Stimulated activated CD4-positive, alpha-beta T cell treated with anti-CD3 and anti-CD28 coated beads, Interleukin-2, amount 100 ng/mL, for 4 hours (primary cell): Measurements from ENCODE around the gene TMEM184B.

ENCODE experiments used
- DNase-seq: peaks from one replicate; pipeline ENCODE4 v3.0.0-alpha.2; 2020; ENCODE audit warnings: low read depth

Gene TMEM184B

DNA sequence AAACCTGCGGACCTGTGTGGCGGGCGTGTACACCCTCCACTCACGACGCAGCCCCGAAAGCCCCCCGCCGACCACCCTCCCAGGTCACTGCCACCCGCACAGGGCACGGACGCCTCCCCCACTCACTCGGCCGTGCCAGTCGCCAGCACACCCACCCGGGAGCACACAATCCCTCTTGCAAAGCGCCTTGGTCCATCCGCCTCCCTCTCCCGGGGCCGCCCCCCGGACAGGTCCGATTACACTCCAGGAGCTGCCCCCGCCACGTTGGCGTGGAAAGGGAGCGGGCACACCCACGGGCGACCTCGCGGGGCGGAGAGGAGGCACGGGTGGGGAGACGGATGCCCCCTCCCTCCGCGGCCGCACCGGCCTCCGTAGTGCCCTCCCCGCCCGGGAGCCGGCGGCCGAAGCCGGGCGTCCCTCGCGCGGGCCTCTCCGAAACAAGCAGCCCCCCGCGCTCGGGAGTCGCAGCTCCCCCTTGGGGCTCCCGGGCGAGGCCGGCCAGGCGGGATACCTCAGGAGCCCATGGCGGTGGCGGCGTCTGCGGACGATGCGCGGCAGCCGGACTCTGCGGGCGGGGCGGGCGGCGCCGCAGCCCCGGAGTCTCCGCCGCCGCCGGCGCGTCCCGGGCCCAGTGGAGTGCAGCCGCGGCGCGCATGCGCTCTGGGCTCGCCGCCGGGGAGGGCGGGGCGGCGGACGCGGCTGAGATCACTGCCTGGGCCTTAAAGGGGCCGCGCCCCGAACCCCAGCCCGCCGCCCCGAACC, at the start of gene TMEM184B:
Gene TMEM184B, minus strand, starts transcription at position 638 of the 762 bp plus-strand sequence. CDS start 25,049 bp downstream, outside the sequence.
- peak; percentile 74 for DNase-seq

DNA sequence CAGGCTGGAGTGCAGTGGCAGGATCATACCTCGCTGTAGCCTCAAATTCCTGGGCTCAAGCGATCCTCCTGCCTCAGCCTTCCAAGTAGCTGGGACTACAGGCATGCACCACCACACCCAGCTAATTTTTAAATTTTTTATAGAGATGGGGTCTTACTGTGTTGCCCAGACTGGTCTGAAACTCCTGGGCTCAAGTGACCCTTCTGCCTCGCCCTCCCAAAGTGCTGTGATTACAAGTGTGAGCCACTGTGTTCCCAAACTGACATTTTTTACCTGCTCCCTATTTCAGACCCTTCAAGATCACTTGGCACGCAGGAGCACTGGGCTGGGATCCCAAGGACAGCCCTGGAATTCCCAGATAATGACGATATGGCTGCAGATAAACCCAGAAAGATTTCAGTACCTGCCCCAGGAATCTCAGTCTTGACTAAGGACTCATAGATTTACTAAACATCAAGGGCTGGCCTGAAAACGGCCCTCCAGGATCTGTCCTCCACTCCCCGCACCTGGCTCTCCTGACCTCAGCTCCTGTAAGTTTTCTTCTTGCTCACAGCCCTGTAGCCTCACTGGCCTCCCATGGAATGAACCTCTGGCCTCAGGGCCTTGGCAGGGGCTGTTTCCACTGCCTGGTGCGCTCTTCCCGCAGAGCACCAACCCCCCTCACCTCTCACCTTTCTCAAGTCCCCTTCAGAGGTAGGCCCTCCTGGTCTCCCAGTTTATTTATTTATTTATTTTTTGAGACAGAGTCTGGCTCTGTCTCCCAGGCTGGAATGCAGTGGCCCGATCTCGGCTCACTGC, 48.0 kb upstream of the TMEM184B start:
- DNase-seq: no peak

- DNase-seq: no peak
Observed at GRCh38 chr22:38318792-38319773, 46.3 kb upstream of the TMEM184B start.

DNA sequence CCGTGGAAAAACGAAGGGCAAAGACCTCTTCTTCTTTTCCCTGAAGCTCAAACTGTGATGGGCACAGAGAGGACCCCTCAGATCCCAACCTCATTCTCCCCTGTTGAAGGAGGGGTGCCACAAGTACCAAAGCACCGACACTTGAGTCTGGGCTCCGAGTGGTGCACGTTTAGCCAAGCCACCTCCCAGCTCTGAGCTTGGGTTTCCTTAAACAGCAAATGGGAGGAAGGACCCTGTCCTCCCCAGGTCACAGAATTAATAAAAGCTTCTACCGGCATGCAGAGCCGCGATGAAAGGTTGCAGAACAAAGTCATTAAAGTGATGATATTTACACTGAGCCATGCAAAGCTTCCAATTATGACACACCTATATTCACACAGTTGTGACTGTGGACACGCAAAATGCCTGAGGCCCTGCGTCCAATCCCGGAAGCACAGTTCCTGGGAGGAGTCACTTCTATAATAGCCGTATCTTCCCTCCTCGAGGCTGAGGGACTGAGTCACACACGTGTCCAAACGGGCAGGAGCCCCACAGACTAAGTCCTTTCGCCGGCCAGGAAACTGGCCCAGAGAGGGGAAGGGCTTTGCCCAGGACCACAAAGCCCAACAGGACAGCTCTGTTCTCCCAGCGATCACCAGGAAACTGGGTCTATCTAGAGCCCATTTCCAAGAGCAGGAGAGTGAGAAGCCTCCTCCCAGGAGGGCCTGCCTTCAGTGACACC, 45.3 kb upstream of the TMEM184B start:
- no peak for DNase-seq

DNA sequence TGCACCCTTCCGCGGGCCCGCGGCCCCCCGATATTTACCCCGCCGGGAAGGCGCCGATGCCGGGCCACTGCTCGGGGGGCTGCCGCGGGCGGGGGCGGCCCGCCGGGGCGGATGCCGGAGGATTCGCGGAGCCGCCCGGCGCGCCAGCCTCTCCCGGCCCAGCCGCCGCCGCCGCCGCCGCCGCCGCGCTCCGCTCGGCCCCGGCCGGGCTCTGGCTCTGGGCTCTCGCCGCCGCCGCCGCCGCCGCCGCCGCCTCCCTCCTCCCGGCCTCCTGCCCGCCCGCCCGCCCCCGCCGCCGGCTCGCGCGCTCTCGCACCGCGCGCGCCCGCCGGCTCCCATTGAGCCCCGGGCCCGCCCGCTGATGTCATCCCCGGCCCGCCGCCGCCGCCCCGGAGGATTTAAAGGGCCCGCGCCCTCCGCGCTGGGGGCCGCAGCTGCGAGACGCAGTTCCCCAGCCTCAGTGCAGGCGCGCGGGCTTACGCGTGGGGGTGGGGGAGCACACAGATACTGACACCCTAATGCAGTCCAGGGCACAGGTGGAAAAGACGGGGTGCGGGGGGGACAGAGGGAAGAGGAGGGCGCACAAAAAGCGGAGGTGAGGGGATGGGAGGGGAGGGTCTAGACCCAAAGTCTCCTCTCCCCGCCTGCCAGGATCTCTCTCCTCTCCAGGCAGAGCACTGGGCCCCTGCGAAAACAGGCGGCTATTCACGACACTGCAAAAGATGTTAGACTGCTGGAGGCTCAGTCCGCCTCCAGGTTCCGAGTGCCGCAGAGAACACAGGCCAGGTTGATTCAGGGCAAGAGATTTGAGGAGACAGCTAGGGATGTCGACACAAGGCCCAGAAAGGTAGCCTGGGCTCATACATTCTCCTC, 44.5 kb upstream of the TMEM184B start, which contains the start of gene CSNK1E:
Gene CSNK1E, minus strand, starts transcription at position 312 of the 873 bp plus-strand sequence. CDS start 3,276 bp downstream, outside the sequence.
- DNase-seq: peak; percentile 67

DNA sequence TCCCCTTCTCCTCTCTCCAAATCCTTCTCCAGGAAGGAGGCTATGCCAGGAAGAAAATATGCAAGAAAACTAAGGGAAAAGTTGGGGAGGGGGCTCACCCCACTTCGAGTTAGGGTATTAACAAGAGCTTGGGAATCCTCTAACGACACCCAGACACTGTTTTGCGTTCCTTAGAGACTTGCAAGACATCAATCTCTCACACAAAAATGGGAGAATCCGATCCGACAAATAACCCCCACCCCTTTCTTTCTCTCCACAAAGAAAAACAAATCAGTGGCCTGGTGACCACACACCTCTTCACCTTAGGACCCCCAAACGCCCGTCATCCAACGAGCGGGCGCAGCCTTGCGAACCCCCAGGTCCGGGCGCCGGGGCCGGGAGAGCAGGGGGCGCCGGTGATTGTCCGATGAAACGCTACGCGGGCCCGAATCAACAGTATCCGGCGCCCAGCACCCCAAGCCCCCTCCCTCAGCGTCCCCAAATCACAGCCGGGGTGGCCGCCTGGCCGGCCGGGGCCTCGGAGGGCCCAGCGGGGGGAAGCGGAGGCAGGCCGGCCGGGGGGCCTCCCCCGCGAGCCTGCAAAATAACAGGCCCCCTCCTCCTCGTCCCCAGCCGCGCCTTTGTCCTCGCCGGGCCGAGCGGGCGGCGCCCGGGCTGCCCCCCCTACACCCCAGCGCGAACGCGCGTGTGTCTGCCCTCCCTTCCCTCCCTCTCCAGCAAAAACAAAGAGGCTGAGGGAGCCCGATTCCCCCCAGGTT, 43.7 kb upstream of the TMEM184B start:
- peak; percentile 43 for DNase-seq

DNA sequence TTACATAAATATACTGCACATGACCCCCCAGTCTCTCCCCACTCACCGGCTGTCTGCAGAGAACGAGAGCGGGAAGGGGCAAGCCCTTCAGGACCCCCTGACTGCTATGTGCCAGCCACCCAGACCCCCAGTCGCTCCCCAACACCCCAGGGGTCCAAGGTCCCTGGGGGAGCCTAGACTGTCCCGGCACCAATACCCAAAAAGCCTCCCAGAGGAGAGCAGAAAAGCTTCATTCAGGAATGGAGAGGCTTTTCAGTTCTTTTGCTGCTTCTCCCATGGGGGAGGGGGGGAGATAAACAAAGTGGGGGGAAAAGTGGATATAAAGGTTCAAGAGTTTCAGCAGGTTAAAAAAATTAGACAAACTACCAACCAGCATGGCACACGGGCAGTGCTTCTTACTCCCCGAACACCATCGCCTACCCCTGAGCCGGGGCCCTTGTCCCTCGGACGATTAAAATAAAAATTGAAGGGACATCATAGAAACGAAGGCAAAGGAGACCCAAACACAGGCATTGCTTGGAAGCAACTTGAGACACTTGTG, 43.1 kb upstream of the TMEM184B start:
- no peak for DNase-seq

DNA sequence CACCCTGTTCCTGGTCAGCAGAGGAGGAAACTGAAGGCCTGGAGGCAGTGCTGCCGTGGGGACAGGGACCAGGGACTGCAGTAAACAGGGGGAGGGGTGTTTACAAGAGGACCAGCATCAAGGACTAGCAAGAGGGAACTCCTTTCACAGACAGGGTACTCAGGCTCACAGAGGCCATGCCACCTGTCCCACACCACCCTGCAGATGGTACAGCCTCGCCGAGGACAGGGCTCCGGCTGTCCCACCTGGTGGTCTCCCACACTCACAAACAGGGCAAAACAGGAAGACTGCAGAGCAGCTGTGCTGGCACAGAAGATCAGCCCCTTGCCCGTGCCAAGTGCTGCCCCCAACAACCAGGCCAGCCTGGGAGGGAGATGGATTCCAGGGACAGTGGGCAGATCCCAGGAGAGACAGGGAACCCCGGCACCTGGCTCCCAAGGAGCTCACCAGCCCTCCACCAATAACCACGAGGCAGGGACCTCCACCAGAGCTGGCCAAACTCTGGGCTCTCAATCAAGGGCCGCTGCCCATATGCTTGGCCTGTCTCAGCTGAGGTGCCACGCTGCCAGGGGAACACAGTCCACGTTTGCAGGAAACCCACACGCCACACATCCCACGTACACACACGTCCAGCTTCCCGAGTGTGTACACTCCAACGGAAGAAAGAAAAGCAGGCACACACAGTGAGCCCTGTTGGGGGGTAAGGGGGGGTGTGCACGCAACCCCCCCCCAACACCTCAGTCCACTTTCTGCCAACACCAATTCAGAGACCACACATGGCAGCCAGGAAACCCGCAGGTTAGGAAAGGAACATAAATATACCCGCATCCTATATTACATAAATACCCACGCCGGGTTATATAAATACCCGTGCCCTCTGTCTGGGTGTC, 42.4 kb upstream of the TMEM184B start:
- DNase-seq: no peak

DNA sequence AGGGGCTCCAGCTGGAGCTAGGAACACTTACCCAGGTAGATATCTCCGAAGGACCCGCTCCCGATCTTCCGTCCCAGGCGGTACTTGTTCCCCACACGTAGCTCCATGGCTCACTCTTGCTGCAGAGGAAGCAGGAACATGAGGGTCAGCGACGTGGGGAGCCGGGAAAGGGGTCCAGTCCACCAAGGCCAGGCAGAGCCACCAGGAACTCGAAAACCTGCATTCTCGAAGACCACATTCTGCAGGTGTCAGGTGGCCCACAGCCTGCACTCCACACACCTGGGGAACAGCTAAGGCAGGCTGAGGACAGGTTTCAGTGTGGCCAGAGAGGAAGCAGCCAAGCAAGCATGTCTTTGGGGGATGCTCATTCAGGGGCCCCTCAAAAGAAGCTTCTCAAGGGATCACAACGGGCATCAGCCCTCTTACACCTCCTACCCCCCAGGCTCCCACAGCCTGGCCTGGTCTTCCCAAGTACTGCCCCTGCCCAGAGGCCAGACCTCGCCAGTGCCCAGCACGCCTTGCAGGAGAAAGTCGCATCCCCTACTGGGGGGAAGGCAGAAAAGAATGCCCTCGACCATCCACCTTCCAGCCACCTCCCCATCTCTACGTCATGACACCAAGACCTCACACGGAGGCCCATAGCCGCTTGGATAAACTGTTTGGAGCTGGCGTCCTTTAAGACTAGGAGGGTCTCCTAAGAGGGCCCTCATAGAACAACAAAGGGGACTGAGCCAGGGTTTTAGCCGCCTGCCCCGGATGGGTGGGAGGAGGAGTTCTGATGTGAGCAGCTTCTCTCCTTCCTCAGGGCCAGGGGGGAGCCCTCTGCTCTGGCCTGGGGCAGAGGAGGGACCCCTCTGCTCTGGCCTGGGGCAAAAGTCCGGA, 41.5 kb upstream of the TMEM184B start:
- no peak for DNase-seq

- DNase-seq: no peak
Observed at GRCh38 chr22:38313384-38313955, 40.7 kb upstream of the TMEM184B start.

DNA sequence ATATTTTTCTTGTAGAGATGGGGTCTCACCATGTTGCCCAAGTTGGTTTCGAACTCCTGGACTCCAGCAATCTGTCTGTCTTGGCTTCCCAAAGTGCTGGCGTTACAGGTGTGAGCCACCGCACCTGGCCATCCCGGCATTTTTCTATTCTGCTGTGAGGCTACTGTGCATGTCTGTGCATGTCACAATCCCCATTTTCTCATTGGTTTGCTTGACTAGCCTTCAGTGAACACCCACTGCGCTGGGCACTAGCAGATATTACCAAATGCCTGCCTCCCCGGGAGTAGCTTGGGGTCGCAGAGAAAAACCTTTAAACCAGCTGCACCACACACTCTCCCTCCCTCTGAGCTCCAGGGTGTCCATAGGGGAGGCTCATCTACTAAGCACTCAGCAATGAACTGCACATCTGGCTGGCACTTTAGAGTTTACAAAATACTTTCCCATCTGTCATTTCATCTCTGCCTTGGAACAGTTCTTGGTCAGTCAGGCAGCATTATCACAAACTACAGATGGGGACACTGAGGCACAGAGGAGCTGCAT, 39.5 kb upstream of the TMEM184B start:
- DNase-seq: no peak

DNA sequence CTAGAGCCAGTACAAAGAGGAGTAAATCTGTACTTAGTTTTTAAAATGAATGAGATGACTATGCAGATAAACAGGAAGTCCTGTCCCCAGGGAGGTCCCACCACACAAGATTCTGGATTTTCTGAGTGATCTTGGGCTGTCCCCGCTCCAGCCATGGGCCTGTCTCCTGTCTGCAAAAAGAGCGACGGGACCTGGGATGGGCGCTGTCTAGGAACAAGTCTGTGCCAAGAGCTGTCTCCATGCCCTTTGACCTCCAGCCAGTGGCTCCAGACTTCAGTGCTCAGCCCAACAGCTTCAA, 38.5 kb upstream of the TMEM184B start:
- DNase-seq: no peak

DNA sequence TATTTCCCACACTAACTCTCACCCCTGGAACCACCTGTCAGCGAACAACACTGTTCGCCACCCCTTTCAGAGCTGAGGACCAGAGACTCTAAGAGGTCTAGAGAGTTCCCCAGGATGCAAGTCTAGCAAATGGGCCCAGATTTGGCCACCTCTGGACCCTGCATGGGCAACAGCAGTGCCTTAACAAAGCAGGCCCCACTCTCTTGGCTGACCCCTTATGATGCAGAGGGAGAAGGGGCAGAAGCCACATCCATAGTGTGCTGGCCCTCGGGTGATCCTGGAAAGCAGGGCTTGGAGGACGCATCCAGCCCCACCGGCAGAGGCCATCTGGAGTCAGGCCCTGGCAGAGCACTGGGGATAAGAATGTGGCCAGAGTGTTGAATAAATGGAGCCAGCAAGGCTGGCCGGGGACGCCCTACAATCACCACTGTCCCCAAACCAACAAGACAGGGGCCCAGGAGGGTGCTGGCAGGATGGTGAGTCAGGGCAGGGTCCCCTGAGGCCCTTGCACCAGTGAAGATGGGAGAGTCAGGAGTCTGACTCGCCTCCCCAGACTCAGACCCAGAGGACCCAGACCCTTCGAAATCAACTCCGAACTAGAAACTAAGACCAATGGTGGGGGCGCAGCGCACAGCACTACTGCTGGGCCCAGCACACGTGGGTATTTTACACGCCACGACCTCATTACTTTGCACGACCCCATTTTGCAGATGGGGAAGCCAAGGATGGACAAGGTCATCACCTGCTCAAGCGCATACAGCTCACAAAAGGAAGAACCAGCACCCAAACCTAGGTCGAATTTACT, 37.9 kb upstream of the TMEM184B start:
- DNase-seq: no peak

- DNase-seq: no peak
Observed at GRCh38 chr22:38309614-38310517, 37.1 kb upstream of the TMEM184B start.
